Tibial nerve (tissue), 4 donors: ENCODE measurements around the gene ZDBF2. TPM values are rescaled to one million over a fixed set of nuclear protein-coding genes. Genes with fewer than 3 reads are reported as not detected.
"Not testable (repeated sequence)": the region's sequence is repeated elsewhere in the genome, so short reads cannot be mapped to it uniquely, and the experiment has no call there.

Experiments
- DNase-seq, 2 donors: peaks; one replicate each; pipeline ENCODE4 v3.0.0-alpha.2; 2019; ENCODE audit warnings: low spot score in 2 of 2
- H3K27ac ChIP-seq, 4 donors: fragments of 200-600 bp; sonication (generic) in 3 of 4; one replicate each; pipeline ENCODE4 v1.5.1; 2017 to 2019; ENCODE audit warnings: mild to moderate bottlenecking in 1 of 4
- H3K27me3 ChIP-seq, 2 donors: fragments of 200-600 bp; sonication (generic) in 1 of 2; one replicate each; pipeline versions ENCODE4 v1.5.1 to v1.6.0; 2017 to 2019
- H3K36me3 ChIP-seq, 3 donors: fragments of 200-600 bp; sonication (generic); one replicate each; pipeline ENCODE4 v1.5.1; 2018 to 2019
- H3K4me1 ChIP-seq, 4 donors: fragments of 200-600 bp; sonication (generic) in 3 of 4; one replicate each; pipeline ENCODE4 v1.5.1; 2017 to 2019
- H3K4me3 ChIP-seq, 4 donors: fragments of 200-600 bp; sonication (generic) in 3 of 4; one replicate each; pipeline ENCODE4 v1.5.1; 2017 to 2019; ENCODE audit warnings: mild to moderate bottlenecking in 1 of 4, moderate library complexity in 1 of 4
- H3K9me3 ChIP-seq, 4 donors: fragments of 200-600 bp; sonication (generic) in 3 of 4; one replicate each; pipeline ENCODE4 v1.5.1; 2017 to 2019
- CTCF ChIP-seq, 5 experiments: fragments of 200-600 bp in 3 of 5; fragments of 450-650 bp in 2 of 5; sonication (generic) in 3 of 5; IDR thresholded peaks; one replicate each; pipeline ENCODE4 v1.5.1; 2016 to 2019; ENCODE audit warnings: antibody characterized with exemption in 5 of 5, mild to moderate bottlenecking in 3 of 5, moderate library complexity in 2 of 5
- EP300 ChIP-seq, 2 donors: sonication (generic); formaldehyde crosslinking; IDR thresholded peaks; one replicate each; pipeline ENCODE4 v1.6.1; 2017; ENCODE audit warnings: antibody characterized with exemption in 2 of 2, mild to moderate bottlenecking in 1 of 2
- POLR2A ChIP-seq, 2 donors: fragments of 450-650 bp; IDR thresholded peaks; one replicate each; pipeline ENCODE4 v1.6.1; 2017; ENCODE audit warnings: antibody characterized with exemption in 2 of 2, mild to moderate bottlenecking in 2 of 2, moderate library complexity in 2 of 2
- WGBS, 2 donors: methylation state at CpG; one replicate each; pipeline ENCODE4 v1.1.5; 2018; 5-methylcytosine and 5-hydroxymethylcytosine counted together
- small RNA-seq: library from RNA; depleted of rRNA; stranded (forward); fragments of <200 nt; gene quantifications from one replicate; pipeline ENCODE3, GENCODE V24; 2016
- total RNA-seq, 4 donors: library from RNA; depleted of rRNA; stranded (reverse); fragments of >200 nt; gene quantifications; one replicate each; pipeline ENCODE4 v1.1.0, GENCODE V29; 2016

The ZDBF2 gene
- total RNA-seq, 4 donors from 2014 or later: 9.0 to 16.1 (median 13.0) TPM

- TF ChIP-seq POLR2A (IDR thresholded peaks at IDR 0.05): no peak
- no peak for TF ChIP-seq CTCF (IDR thresholded peaks at IDR 0.05)
- no peak for TF ChIP-seq EP300 (IDR thresholded peaks at IDR 0.05)
- Histone ChIP-seq H3K27ac (no peak overlapping the region), H3K27me3 (no peaks in the 10 kb centered on the region), H3K9me3 (peaks cover 0 to 22% (median 0%) of the 10 kb centered on the region in 4 donors), H3K36me3 (no peaks in the 10 kb centered on the region), H3K4me3 (no peak overlapping the region), H3K4me1 (no peaks in the 10 kb centered on the region)
- DNase-seq: no peak
- 76 to 92% methylated on average over 1 of the region's 1 CpG for WGBS, 2 donors
Observed at GRCh38 chr2:206353685-206354084, 79.2 kb downstream of the ZDBF2 start.

GRCh38 chr2:206354129-206354528 is 79.7 kb downstream of the ZDBF2 start:
- Histone ChIP-seq H3K27me3 (no peaks in the 10 kb centered on the region), H3K4me1 (no peaks in the 10 kb centered on the region), H3K36me3 (no peaks in the 10 kb centered on the region), H3K9me3 (peaks cover 0 to 20% (median 0%) of the 10 kb centered on the region in 4 donors), H3K27ac (no peak overlapping the region), H3K4me3 (no peak overlapping the region)
- WGBS, 2 donors: 75 to 78% methylated on average over 6 of the region's 6 CpGs
- no peak for DNase-seq
- TF ChIP-seq EP300 (IDR thresholded peaks at IDR 0.05) (no peak), POLR2A (IDR thresholded peaks at IDR 0.05) (no peak), CTCF (IDR thresholded peaks at IDR 0.05) (no peak)

GRCh38 chr2:206356840-206357239 is 82.4 kb downstream of the ZDBF2 start:
- H3K27me3 ChIP-seq: not testable (repeated sequence)
- WGBS, 2 donors: no CpG with 5 or more reads among the region's 29 CpGs

GRCh38 chr2:206360840-206361239 is 86.4 kb downstream of the ZDBF2 start:
- not testable (repeated sequence) for H3K36me3 ChIP-seq, H3K4me3 ChIP-seq, DNase-seq, H3K27me3 ChIP-seq, H3K4me1 ChIP-seq, H3K27ac ChIP-seq
- peaks cover 0 to 20% (median 0%) of the 10 kb centered on the region in 4 donors for H3K9me3 ChIP-seq
- WGBS, 2 donors: 89 to 96% methylated on average over 5 of the region's 5 CpGs

More at GRCh38 chr2:206356840-206357239, 82.4 kb downstream of the ZDBF2 start:
- not testable (repeated sequence) for H3K36me3 ChIP-seq, H3K4me3 ChIP-seq, H3K4me1 ChIP-seq, H3K27ac ChIP-seq, DNase-seq
- H3K9me3 ChIP-seq: peaks cover 0 to 20% (median 0%) of the 10 kb centered on the region in 4 donors

GRCh38 chr2:206361407-206362045 is 87.1 kb downstream of the ZDBF2 start:
- H3K4me3 ChIP-seq: no peak overlapping the region
- DNase-seq: no peak
- no peaks in the 10 kb centered on the region for H3K27me3 ChIP-seq
- peaks cover 0 to 20% (median 0%) of the 10 kb centered on the region in 4 donors for H3K9me3 ChIP-seq
- WGBS, 2 donors: 91 to 97% methylated on average over 2 of the region's 2 CpGs
- H3K27ac ChIP-seq: no peak overlapping the region
- H3K36me3 ChIP-seq: no peaks in the 10 kb centered on the region
- H3K4me1 ChIP-seq: no peaks in the 10 kb centered on the region
- no peak for TF ChIP-seq POLR2A (IDR thresholded peaks at IDR 0.05)
- no peak for TF ChIP-seq EP300 (IDR thresholded peaks at IDR 0.05)
- no peak for TF ChIP-seq CTCF (IDR thresholded peaks at IDR 0.05)

Small RNA genes lying within 50 kb of the gene (small RNA-seq; reads per million reads assigned to genes)
- gene HMGN1P6: not detected
- gene RN7SKP260: not detected

Other genes with a start within 250 kb of the ZDBF2 start
- 10 to 100 TPM; 16.9 to 24.3 (median 20.6) TPM for gene INO80D, start 188.5 kb upstream of the ZDBF2 start, total RNA-seq
- gene NDUFS1, start 115.2 kb upstream of the ZDBF2 start, total RNA-seq: 10 to 100 TPM; 37.8 to 68.6 (median 53.0) TPM
- 100 to 1,000 TPM; 200 to 300 (median 258) TPM for gene EEF1B2, start 114.8 kb upstream of the ZDBF2 start, total RNA-seq
- 10 to 100 TPM in 1 of 4 donors, 1 to 10 TPM in 3; 2.7 to 12.5 (median 4.9) TPM for gene ADAM23, start 168.9 kb downstream of the ZDBF2 start, total RNA-seq